GM10248 (cell line): Measurements from ENCODE around the gene TEF.

Experiments used
- CTCF ChIA-PET: fragments of 300-600 bp; sonication (Branson Sonifier 250); formaldehyde crosslinking; extraction: SDS; loops from one replicate; lab custom pipeline; 2021; ENCODE audit warnings: antibody characterized with exemption; lab: Yijun Ruan, JAX
- POLR2A ChIA-PET: fragments of 350-650 bp; sonication (Branson Sonifier 250); formaldehyde crosslinking; extraction: SDS; loops from one replicate; lab custom pipeline; 2020; ENCODE audit warnings: antibody characterized with exemption; lab: Yijun Ruan, JAX
- DNase-seq: peaks from one replicate; pipeline ENCODE4 v3.0.0; 2012; ENCODE audit errors: extremely low spot score
- CTCF ChIP-seq: IDR thresholded peaks from 2 replicates; pipeline ENCODE4 v1.5.1; 2012; ENCODE audit warnings: mild to moderate bottlenecking, low read depth; ENCODE audit errors: extremely low read depth, missing control alignments, control extremely low read depth

Gene TEF

GRCh38 chr22:41382098-41382578 is 396 bp downstream of the TEF start:
- POLR2A ChIA-PET: interaction anchor here (0.6 to 1.9 kb wide), 9 partner anchors 15 to 1856 kb away, joined by 3 to 9 read pairs (median 6); partner anchors contain the start of genes PMM1, ST13, TOB2 and XPNPEP3
- no peak for TF ChIP-seq CTCF
- CTCF ChIA-PET: interaction anchor here (0.9 to 5.9 kb wide), 4 partner anchors 10 to 145 kb away, joined by 3 to 36 read pairs (median 4); no protein-coding TSS in a partner anchor
- DNase-seq: peak; percentile 88

- ChIA-PET CTCF (interaction anchor here (0.7 to 5.9 kb wide), 2 partner anchors 21 to 145 kb away, joined by 3 to 36 read pairs; no protein-coding TSS in a partner anchor), POLR2A (interaction anchor here (0.6 to 1.9 kb wide), 4 partner anchors 21 to 1856 kb away, joined by 4 to 8 read pairs (median 6); partner anchors contain the start of gene TOB2)
- DNase-seq: no peak
Observed at GRCh38 chr22:41382610-41383009, 868 bp downstream of the TEF start.

GRCh38 chr22:41383085-41383484 is 1.3 kb downstream of the TEF start:
- ChIA-PET CTCF (interaction anchor here (0.7 to 5.9 kb wide), 3 partner anchors 20 to 144 kb away, joined by 3 to 36 read pairs (median 4); no protein-coding TSS in a partner anchor), POLR2A (no interaction called here)
- TF ChIP-seq CTCF: no peak
- no peak for DNase-seq

More at GRCh38 chr22:41382610-41383009, 868 bp downstream of the TEF start:
- no peak for TF ChIP-seq CTCF

GRCh38 chr22:41384128-41384527 is 2.4 kb downstream of the TEF start:
- POLR2A ChIA-PET: no interaction called here
- TF ChIP-seq CTCF: no peak
- DNase-seq: no peak
- CTCF ChIA-PET: interaction anchor here (1.1 to 5.9 kb wide), 3 partner anchors 19 to 143 kb away, joined by 3 to 36 read pairs (median 4); no protein-coding TSS in a partner anchor

GRCh38 chr22:41387341-41387740 is 5.6 kb downstream of the TEF start:
- ChIA-PET CTCF (interaction anchor here (1.6 kb wide), 1 partner anchor 14 kb away, joined by 3 read pairs; no protein-coding TSS in a partner anchor), POLR2A (no interaction called here)
- no peak for TF ChIP-seq CTCF
- no peak for DNase-seq

- ChIA-PET CTCF (interaction anchor here (1.0 kb wide), 2 partner anchors 9 to 124 kb away, joined by 3 to 4 read pairs; no protein-coding TSS in a partner anchor), POLR2A (no interaction called here)
- TF ChIP-seq CTCF: no peak
- DNase-seq: no peak
Observed at GRCh38 chr22:41394012-41394356, 12.2 kb downstream of the TEF start.
